Measurements from ENCODE around the gene APOA4.

The APOA4 gene

DNA sequence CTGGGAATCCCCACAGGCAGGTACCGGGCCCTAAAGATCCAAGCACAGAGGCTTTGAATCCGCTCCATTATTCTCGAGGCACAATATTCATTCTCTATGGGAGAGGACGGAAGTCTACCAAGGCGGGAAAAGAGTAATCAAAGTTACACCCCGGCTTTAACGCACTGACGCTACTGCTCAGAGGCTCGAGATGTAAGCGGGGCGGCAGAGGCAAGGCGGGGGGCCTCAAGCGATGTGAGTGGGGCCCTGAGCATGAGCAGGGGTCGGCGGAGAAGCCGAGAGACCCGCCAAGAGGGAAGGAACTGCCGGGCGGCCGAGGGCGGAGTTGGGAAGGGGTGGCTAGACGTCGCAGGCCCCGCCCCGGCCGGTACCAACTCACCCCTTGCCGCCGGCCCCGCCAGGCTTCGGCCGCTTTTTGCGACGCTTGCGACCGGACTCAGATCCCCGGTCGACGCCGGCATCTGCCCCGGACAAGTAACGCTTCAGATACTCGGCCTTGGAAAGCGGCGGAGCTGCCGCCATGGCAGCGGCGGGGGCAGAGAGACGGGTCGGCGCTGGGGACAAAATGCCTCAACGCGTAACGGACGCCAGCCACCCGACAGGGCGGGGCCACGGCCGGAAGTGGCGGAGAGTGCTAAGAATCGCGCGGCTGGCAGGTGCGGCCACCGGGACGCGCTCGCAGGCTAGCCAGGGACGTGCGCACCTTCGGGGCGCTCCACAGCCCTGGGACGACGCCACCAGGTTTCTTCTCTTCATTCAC lies 50.5 kb downstream of the APOA4 start, which contains the start of gene BUD13:
Gene BUD13 (minus strand): TSS at position 545 of the 760 bp plus-strand sequence. CDS start 23 bp downstream, at position 522.
- FAIRE-seq: no peak

GRCh38 chr11:116771935-116772334 lies 51.2 kb downstream of the APOA4 start:
- FAIRE-seq: no peak

Measured in G401.6 (cell line).